GM19023 (cell line): ENCODE results near the gene ONECUT1.
A peak's percentile ranks its signal among the peaks of the same experiment; 100 is the strongest.

ENCODE experiments used
- ATAC-seq: cut with Tn5 transposase; IDR thresholded peaks from one replicate; pipeline ENCODE4 v1.9.1; 2021; ENCODE audit warnings: mild to moderate bottlenecking, moderate library complexity; ENCODE audit not compliant: unreplicated experiment

ONECUT1 gene

GRCh38 chr15:52783929-52784798 lies 6.0 kb downstream of the ONECUT1 start:
- ATAC-seq: no peak

DNA sequence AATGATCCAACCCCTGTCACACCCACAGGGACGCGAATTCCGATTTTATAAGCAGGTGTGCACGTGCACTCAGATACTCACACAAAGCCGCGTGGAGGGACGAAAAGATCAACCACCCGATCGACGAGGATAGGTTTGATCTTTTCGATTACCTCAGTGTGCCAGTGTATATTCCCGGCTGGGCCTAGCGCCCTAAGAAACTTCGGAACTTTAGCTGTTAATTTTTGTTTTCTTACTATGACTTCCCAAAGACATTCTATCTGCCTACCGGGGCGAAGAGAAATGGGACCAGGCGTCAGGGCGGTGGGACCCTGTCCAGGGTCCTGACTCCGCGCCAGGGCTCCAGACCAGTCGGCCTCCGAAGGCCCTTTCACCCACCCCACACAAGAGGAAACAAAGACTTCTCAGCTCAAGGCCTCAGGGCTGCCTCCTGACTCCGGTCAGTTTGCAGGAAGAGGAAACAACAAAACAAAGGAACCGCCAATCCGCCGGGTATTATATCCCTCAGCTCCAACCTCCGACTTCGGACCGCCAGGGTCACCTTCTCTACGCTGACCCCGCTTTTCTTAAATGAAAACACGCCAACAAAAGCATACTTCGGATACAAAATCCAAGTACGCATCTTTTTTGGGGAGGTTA lies 6.8 kb downstream of the ONECUT1 start:
- ATAC-seq: no peak

DNA sequence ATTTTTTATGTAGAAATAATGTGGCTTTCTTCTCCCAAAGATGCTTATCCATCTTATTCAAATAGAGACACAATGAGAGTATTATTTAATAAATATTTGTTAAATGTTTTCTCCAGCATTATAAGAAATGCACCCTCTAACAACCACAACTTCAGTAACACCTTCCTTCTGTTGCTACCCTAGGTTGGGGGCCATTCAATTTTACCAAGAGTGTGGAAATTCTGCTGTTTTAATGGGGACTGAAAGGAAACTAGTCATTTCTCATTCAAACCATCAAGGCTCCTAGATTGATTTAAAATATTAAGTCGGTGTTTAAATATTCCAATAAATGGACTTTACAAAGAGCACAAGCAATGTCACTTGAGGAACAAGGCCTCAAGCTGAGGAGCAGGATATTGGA lies 7.6 kb downstream of the ONECUT1 start:
- ATAC-seq: no peak

DNA sequence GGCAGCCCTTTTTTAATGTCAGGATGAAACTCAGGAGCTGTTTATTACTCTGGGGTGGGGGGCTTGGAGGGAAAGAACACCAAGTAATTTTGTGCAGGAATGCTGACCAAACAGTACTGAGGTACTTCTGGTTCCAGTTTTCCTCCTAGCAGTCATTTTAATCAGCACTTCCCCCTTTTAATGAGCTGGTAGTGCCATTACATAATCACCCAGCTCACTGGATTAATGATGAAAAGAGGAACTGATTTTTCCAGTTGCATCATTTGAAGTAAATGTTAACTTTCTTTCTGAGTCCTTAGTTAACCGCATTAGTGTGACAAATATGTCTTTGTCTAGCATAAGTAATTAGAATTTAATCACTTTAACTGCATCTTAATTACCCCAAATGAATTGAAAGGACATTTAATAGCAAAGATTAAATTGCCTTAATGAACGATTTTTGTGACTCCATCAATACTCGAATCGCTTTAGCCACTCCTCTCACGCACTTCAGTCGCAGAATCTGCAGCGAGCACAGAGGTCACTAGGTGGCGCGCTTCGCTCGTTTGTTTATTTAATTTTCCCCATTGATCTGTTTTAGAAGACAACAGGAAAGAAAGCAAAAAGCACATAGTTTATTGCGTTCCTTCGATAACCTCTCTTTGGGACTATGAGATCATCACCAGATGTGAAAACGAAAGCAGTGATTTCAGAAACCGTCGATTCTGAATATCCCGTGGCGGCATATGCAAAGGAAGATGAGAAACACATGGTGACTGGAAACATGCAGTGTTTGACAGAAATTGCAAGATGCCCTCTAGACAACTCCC lies 9.8 kb downstream of the ONECUT1 start:
- peak; percentile 73 for ATAC-seq

DNA sequence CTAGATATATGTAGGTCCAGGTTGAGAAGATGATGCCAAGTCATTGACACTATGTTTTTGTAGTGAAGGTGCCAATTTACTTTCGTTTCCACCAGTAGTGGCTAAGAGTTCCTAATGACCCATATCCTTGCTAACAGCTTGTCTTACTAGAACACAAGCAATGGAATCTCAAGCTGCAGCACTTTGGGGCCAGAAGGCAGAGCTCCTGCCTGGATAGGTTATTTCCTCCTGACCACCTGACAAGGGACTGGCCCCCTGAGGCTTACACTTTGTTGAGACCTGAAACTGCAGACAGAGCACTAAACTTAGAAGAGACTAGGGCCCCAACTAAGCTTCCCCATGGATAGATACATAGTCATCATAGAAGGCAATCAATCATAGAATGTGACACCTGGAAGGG lies 11.7 kb downstream of the ONECUT1 start:
- ATAC-seq: no peak

GRCh38 chr15:52772766-52773165 lies 17.4 kb downstream of the ONECUT1 start:
- no peak for ATAC-seq

GRCh38 chr15:52765785-52766184 lies 24.4 kb downstream of the ONECUT1 start:
- no peak for ATAC-seq

GRCh38 chr15:52764731-52765130 lies 25.4 kb downstream of the ONECUT1 start:
- no peak for ATAC-seq

DNA sequence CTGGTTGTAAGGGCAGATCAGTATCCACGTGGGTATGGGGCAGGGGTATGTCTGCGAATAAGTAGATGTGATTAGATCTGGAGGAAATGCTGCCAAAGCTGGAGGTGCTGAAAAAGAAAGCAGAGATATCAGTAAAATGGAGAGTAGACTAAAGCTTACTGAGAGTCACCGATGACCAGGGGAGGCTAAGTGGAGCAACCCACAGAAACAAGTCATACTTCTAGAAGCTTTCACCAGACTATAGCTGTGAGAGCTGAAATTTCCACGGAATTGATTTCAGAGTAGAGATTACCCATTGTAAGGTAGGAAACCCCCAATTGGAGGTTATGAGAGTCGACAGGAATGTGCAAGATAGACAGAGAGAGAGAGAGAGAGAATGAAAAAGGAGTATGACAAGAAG lies 27.5 kb downstream of the ONECUT1 start:
- no peak for ATAC-seq

GRCh38 chr15:52760562-52760961 lies 29.6 kb downstream of the ONECUT1 start:
- ATAC-seq: no peak

- ATAC-seq: no peak
Observed at GRCh38 chr15:52759969-52760368, 30.2 kb downstream of the ONECUT1 start.

DNA sequence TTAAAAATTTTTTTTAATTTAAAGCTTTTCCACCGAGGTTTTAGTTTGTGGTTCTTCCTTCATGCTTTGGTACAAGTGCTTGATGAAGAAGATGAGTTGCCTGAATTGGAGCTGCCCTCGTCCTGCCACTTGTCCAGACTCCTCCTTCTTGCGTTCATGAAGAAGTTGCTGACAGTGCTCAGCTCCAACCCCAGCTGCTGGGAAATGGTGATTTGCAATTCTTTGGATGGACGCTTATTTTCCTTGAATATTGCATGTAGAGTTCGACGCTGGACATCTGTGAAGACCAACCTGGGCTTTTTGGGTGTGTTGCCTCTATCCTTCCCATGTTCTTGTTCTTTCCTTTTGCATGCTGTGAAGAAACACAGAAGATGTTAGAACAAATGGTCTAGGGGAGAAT lies 32.6 kb downstream of the ONECUT1 start:
- ATAC-seq: no peak

DNA sequence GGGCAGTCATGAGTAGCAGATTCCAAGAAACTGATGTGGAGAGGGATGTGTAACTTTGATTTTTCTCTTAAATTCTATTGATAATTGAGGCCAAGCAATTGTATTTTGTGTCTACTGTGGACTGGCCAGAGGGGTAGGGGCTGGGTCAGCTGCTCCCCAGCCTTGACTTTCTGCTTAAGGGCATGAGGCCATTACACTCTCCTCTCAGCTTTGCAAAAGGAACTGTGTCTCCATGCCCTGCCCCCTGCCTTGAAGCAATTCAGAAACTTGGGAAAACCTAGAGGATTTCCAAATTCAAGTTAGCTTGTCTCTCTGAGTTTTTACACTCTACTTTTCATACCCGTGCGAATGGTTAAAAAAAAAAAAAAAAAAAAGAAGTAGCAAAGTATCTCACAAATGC lies 38.6 kb downstream of the ONECUT1 start:
- ATAC-seq: no peak

DNA sequence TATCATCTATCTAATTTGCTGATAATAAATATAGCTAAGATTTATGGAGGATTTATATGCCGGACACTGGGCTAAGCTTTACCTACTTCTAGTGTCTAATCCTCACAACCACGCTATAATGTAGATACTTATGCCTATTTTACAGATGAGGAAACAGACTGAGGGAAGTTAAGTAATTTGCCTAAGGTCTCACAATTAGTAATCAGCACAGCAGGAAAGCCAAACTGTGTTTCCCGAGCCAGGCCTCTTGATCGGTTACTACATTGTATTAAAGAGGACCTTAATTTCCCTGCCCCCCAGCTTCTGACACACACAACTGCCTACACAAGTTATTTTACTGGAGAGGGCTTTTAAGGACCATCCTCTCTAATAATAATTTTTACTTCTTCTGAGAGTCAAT lies 40.9 kb downstream of the ONECUT1 start:
- peak; percentile 69 for ATAC-seq

DNA sequence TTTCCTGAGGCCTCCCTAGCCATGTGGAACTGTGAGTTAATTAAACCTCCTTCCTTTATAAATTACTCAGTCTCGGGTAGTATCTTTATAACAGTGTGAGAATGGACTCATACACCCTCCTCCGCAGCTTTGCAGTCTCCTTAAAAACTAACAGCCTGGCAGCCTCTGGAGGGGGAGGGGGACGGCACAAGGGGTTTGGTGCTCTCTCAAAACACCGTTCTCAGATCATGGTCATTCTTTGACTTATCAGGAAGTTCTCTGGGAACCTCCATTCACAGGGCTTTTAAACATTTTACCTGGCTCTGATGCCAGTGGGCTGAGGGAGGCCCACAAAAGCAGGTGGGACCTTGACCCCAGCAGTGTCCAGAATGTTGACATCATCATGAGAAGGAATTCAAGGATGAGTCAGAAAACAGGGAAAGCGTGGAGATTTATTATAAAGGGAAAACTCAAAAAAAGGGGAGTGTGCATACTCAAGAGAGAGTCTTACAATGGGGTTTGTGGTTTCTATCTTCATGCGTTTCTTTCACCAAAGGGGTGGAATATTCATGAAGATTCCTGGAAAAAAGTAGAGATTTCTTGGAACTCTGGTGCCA lies 43.9 kb downstream of the ONECUT1 start:
- ATAC-seq: no peak

- no peak for ATAC-seq
Observed at GRCh38 chr15:52745326-52746161, 44.6 kb downstream of the ONECUT1 start.

DNA sequence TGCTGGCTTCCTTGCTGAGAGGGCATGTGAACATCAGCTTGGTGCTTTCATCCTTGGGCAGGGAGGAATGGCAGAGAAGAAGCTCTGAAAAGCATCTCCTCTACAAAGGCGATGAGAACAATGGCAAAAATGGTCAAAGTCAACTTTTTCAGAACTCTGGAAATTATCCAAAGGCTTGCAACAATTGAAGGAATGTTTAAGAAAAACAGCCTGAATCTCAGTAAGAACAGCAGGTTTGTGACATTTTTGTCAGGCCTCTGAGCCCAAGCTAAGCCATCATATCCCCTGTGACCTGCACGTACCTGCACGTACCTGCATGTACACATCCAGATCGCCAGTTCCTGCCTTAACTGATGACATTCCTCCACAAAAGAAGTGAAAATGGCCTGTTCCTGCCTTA lies 51.8 kb downstream of the ONECUT1 start:
- no peak for ATAC-seq

- no peak for ATAC-seq
Observed at GRCh38 chr15:52737720-52738119, 52.4 kb downstream of the ONECUT1 start.

- peak; percentile 74 for ATAC-seq
Observed at GRCh38 chr15:52735231-52736089, 54.7 kb downstream of the ONECUT1 start.
